ENCODE results near the gene LIN7B. TPM values are rescaled to one million over a fixed set of nuclear protein-coding genes. Genes with fewer than 3 reads are reported as not detected.

LIN7B gene
- total RNA-seq, 1 experiment from 2014 or later = 4.2 TPM

DNA sequence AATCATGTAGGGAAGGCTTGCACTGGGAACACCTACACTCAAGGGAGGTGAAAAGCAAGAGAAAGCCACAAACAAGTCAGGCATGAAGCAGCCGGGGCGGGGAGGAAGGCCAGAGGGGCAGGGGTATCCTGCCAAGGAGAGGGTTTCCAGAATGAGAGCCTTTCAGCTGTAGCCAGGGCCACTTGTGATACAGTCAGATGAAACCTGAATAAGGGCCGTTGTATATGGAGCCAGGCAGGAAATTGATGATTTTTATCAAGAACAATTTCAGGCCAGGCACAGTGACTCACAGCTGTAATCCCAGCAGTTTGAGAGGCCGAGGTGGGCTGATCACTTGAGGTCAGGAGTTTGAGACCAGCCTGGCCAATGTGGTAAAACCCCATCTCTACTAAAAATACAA, 47.8 kb downstream of the LIN7B start:
- no CpG with 5 or more reads among the region's 4 CpGs for WGBS (ENCODE audit: extremely low coverage, insufficient read length, low lambda C conversion rate)
- Histone ChIP-seq H3K14ac (ENCODE audit: insufficient read depth, low read length) (no peak overlapping the region), H2BK15ac (ENCODE audit: low read depth, low read length) (no peak overlapping the region), H3K56ac (ENCODE audit: insufficient read length, low read depth, low read length) (no peak overlapping the region), H2BK5ac (ENCODE audit: insufficient read length, low read length) (no peak overlapping the region), H3K79me2 (ENCODE audit: insufficient read depth, low read length) (no peaks in the 10 kb centered on the region), H3K9ac (ENCODE audit: extremely low read depth, insufficient read length, low read length) (no peak overlapping the region), H4K5ac (ENCODE audit: insufficient read length, low read depth, low read length) (no peak overlapping the region), H3K79me1 (ENCODE audit: insufficient read depth, low read depth, low read length, poor library complexity, severe bottlenecking) (no peaks in the 10 kb centered on the region), H3K23ac (ENCODE audit: insufficient read length, low read depth, low read length) (no peak overlapping the region), H2BK12ac (ENCODE audit: insufficient read length, low read depth, low read length) (no peak overlapping the region), H4K20me1 (ENCODE audit: control insufficient read depth, insufficient read depth, insufficient read length) (no peaks in the 10 kb centered on the region), H2BK120ac (ENCODE audit: low read depth, low read length, poor library complexity, severe bottlenecking) (no peak overlapping the region), H3K4ac (ENCODE audit: low read depth, low read length) (no peak overlapping the region), H2AK5ac (ENCODE audit: insufficient read length, low read length) (no peak overlapping the region), H3K27ac (ENCODE audit: insufficient read length, low read depth, low read length) (no peak overlapping the region), H3K9me3 (ENCODE audit: control insufficient read depth, low read depth, low read length) (no peaks in the 10 kb centered on the region), H2AFZ (ENCODE audit: low read length) (no peak overlapping the region), H3K4me2 (ENCODE audit: insufficient read depth, insufficient read length, low read length) (no peak overlapping the region), H3K18ac (ENCODE audit: insufficient read length, low read depth, low read length) (no peak overlapping the region), H2BK20ac (ENCODE audit: low read depth, low read length, poor library complexity, severe bottlenecking) (no peak overlapping the region), H3K4me1 (ENCODE audit: insufficient read depth, low read length) (no peaks in the 10 kb centered on the region; the same call in 1 of the 2 replicates), H3K27me3 (ENCODE audit: insufficient read depth, low read length) (no peaks in the 10 kb centered on the region; the same call in 1 of the 2 replicates), H3T11ph (ENCODE audit: low read length) (no peak overlapping the region), H3K23me2 (ENCODE audit: insufficient read length, low read depth, low read length, poor library complexity, severe bottlenecking) (peaks cover 14% of the 10 kb centered on the region), H4K8ac (replicated peaks; ENCODE audit: insufficient read length, low read depth, low read length) (no peak overlapping the region), H4K91ac (ENCODE audit: insufficient read length, low read depth, low read length) (no peak overlapping the region)
- TF ChIP-seq, protein P1, sequence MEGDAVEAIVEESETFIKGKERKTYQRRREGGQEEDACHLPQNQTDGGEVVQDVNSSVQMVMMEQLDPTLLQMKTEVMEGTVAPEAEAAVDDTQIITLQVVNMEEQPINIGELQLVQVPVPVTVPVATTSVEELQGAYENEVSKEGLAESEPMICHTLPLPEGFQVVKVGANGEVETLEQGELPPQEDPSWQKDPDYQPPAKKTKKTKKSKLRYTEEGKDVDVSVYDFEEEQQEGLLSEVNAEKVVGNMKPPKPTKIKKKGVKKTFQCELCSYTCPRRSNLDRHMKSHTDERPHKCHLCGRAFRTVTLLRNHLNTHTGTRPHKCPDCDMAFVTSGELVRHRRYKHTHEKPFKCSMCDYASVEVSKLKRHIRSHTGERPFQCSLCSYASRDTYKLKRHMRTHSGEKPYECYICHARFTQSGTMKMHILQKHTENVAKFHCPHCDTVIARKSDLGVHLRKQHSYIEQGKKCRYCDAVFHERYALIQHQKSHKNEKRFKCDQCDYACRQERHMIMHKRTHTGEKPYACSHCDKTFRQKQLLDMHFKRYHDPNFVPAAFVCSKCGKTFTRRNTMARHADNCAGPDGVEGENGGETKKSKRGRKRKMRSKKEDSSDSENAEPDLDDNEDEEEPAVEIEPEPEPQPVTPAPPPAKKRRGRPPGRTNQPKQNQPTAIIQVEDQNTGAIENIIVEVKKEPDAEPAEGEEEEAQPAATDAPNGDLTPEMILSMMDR (conservative IDR thresholded peaks at IDR 0.05) = no peak
- peaks cover 0 to 4% (median 0%) of the 10 kb centered on the region in 3 experiments; a peak in 1 of 7 replicates for H3K36me3 Mint-ChIP-seq (ENCODE audit: insufficient read depth in 1 of 3, low read depth in 3 of 3)
- no peak overlapping the region for H3K4me3 Mint-ChIP-seq
- H3K4me1 Mint-ChIP-seq = peaks cover 12 to 23% of the 10 kb centered on the region in 2 experiments
- H3K27me3 Mint-ChIP-seq (ENCODE audit: low read depth) = peaks cover 11% of the 10 kb centered on the region
- no peaks in the 10 kb centered on the region; a peak in 2 of 5 replicates for H3K9me3 Mint-ChIP-seq
- peak overlapping the region in 1 of 3 experiments; percentile 30; a peak in 2 of 7 replicates for H3K27ac Mint-ChIP-seq
- DNase-seq = no peak

All from H9 (cell line).